ENCODE results near the gene IER2.
"Not testable (repeated sequence)": the region's sequence is repeated elsewhere in the genome, so short reads cannot be mapped to it uniquely, and the experiment has no call there.

IER2 gene

GRCh38 chr19:13164343-13165161 is 14.3 kb downstream of the IER2 start:
- in situ Hi-C loops (cut with HindIII; ENCODE audit: low pct_ligation_motif_present, low sequenced_read_pairs) = no loop called here
- Histone ChIP-seq H3K36me3 (replicated peaks) (no peaks in the 10 kb centered on the region), H3K4me3 (ENCODE audit: low read depth, low read length) (peak overlapping the region; percentile 12), H3K27ac (peak overlapping the region; percentile 72), H3K27me3 (replicated peaks) (no peaks in the 10 kb centered on the region)
- no peak for TF ChIP-seq CTCF (IDR thresholded peaks at IDR 0.05; ENCODE audit: low read depth, low read length, missing control alignments)
- no peak for DNase-seq

GRCh38 chr19:13165162-13165997 is 15.2 kb downstream of the IER2 start:
- TF ChIP-seq CTCF (IDR thresholded peaks at IDR 0.05; ENCODE audit: low read depth, low read length, missing control alignments) = no peak
- Histone ChIP-seq H3K4me3 (ENCODE audit: low read depth, low read length) (no peak overlapping the region), H3K36me3 (replicated peaks) (no peaks in the 10 kb centered on the region), H3K27me3 (replicated peaks) (no peaks in the 10 kb centered on the region), H3K27ac (peak overlapping the region; percentile 72)
- no peak for DNase-seq
- in situ Hi-C loops (cut with HindIII; ENCODE audit: low pct_ligation_motif_present, low sequenced_read_pairs) = no loop called here

GRCh38 chr19:13166151-13166550 is 15.9 kb downstream of the IER2 start:
- in situ Hi-C loops (cut with HindIII; ENCODE audit: low pct_ligation_motif_present, low sequenced_read_pairs); DNase-seq; H3K36me3 ChIP-seq (replicated peaks); H3K4me3 ChIP-seq (ENCODE audit: low read depth, low read length); H3K27me3 ChIP-seq (replicated peaks); H3K27ac ChIP-seq: not testable (repeated sequence)

- H3K36me3 ChIP-seq (replicated peaks) = no peaks in the 10 kb centered on the region
- DNase-seq = peak; percentile 40
- in situ Hi-C loops (cut with HindIII; ENCODE audit: low pct_ligation_motif_present, low sequenced_read_pairs) = no loop called here
- H3K27ac ChIP-seq = no peak overlapping the region
- no peaks in the 10 kb centered on the region for H3K27me3 ChIP-seq (replicated peaks)
- no peak overlapping the region for H3K4me3 ChIP-seq (ENCODE audit: low read depth, low read length)
- TF ChIP-seq CTCF (IDR thresholded peaks at IDR 0.05; ENCODE audit: low read depth, low read length, missing control alignments) = no peak
Measured at GRCh38 chr19:13169769-13170168, 19.6 kb downstream of the IER2 start.

- no peaks in the 10 kb centered on the region for H3K27me3 ChIP-seq (replicated peaks)
- no peak for TF ChIP-seq CTCF (IDR thresholded peaks at IDR 0.05; ENCODE audit: low read depth, low read length, missing control alignments)
- H3K4me3 ChIP-seq (ENCODE audit: low read depth, low read length) = no peak overlapping the region
- H3K27ac ChIP-seq = no peak overlapping the region
- in situ Hi-C loops (cut with HindIII; ENCODE audit: low pct_ligation_motif_present, low sequenced_read_pairs) = no loop called here
- no peaks in the 10 kb centered on the region for H3K36me3 ChIP-seq (replicated peaks)
- no peak for DNase-seq
Measured at GRCh38 chr19:13171146-13171545, 20.9 kb downstream of the IER2 start.

Data from brain microvascular endothelial cell (primary cell).